ENCODE data around the gene MTA3. TPM values are rescaled to one million over a fixed set of nuclear protein-coding genes. Genes with fewer than 3 reads are reported as not detected.

MTA3 gene
- total and polyA plus RNA-seq, 8 donors, result 16.8 to 28.1 (median 21.6) TPM

- no peaks in the 10 kb centered on the region for H3K36me3 ChIP-seq
- no peaks in the 10 kb centered on the region for H3K9me3 ChIP-seq
- no peak overlapping the region for H3K27ac ChIP-seq
- no peak for TF ChIP-seq CTCF (IDR thresholded peaks at IDR 0.05)
- ATAC-seq (no peak), DNase-seq (no peak), FAIRE-seq (no peak)
- intact Hi-C loops (cut with DNase I), result no loop called here
- 78 to 86% methylated on average over 3 of the region's 3 CpGs for WGBS, 2 donors
- H3K4me3 ChIP-seq, result no peak overlapping the region
- H3K4me1 ChIP-seq, result no peaks in the 10 kb centered on the region
- no peaks in the 10 kb centered on the region for H3K27me3 ChIP-seq
These were observed 138.4 kb downstream of the MTA3 start for GRCh38 chr2:42706836-42707235.

- no peak for TF ChIP-seq CTCF (IDR thresholded peaks at IDR 0.05)
- Histone ChIP-seq H3K36me3 (no peaks in the 10 kb centered on the region), H3K4me3 (no peak overlapping the region), H3K27me3 (no peaks in the 10 kb centered on the region), H3K27ac (no peak overlapping the region), H3K9me3 (no peaks in the 10 kb centered on the region), H3K4me1 (no peaks in the 10 kb centered on the region)
- ATAC-seq (no peak), DNase-seq (no peak), FAIRE-seq (no peak)
- intact Hi-C loops (cut with DNase I), result no loop called here
- WGBS, 2 donors, result 94 to 98% methylated on average over 6 of the region's 6 CpGs
These were observed 139.7 kb downstream of the MTA3 start for GRCh38 chr2:42708179-42708578.

GRCh38 chr2:42711896-42712295, 143.5 kb downstream of the MTA3 start:
- no peak overlapping the region for H3K27ac ChIP-seq
- DNase-seq (no peak), ATAC-seq (no peak), FAIRE-seq (no peak)
- no peak overlapping the region for H3K4me3 ChIP-seq
- no peaks in the 10 kb centered on the region for H3K27me3 ChIP-seq
- intact Hi-C loops (cut with DNase I), result no loop called here
- no peaks in the 10 kb centered on the region for H3K36me3 ChIP-seq
- no peaks in the 10 kb centered on the region for H3K9me3 ChIP-seq
- no peak for TF ChIP-seq CTCF (IDR thresholded peaks at IDR 0.05)
- no peaks in the 10 kb centered on the region for H3K4me1 ChIP-seq
- 100% methylated on average over 1 of the region's 1 CpG for WGBS, 2 donors

- TF ChIP-seq CTCF (IDR thresholded peaks at IDR 0.05), result no peak
- FAIRE-seq, result no peak
- H3K27me3 ChIP-seq, result no peaks in the 10 kb centered on the region
- intact Hi-C loops (cut with DNase I), result no loop called here
- DNase-seq, result no peak
- H3K36me3 ChIP-seq, result no peaks in the 10 kb centered on the region
- WGBS, 2 donors, result 84 to 90% methylated on average over 2 of the region's 2 CpGs
- no peaks in the 10 kb centered on the region for H3K4me1 ChIP-seq
- no peak for ATAC-seq
- no peak overlapping the region for H3K27ac ChIP-seq
- H3K4me3 ChIP-seq, result no peak overlapping the region
- no peaks in the 10 kb centered on the region for H3K9me3 ChIP-seq
These were observed 144.5 kb downstream of the MTA3 start for GRCh38 chr2:42712934-42713333.

GRCh38 chr2:42713920-42714319, 145.5 kb downstream of the MTA3 start:
- Histone ChIP-seq H3K9me3 (no peaks in the 10 kb centered on the region), H3K27me3 (no peaks in the 10 kb centered on the region), H3K36me3 (no peaks in the 10 kb centered on the region), H3K27ac (no peak overlapping the region), H3K4me3 (no peak overlapping the region), H3K4me1 (no peaks in the 10 kb centered on the region)
- no peak for TF ChIP-seq CTCF (IDR thresholded peaks at IDR 0.05)
- DNase-seq, result no peak
- no peak for ATAC-seq
- intact Hi-C loops (cut with DNase I), result no loop called here
- FAIRE-seq, result no peak
- WGBS, 2 donors, result 43 to 44% methylated on average over 4 of the region's 4 CpGs
